Panc1 (cell line): ENCODE results near the gene PAX5. TPM values are rescaled to one million over a fixed set of nuclear protein-coding genes. Genes with fewer than 3 reads are reported as not detected.

ENCODE experiments used
- ATAC-seq: fragments of 200-7000 bp; cut with Tn5 transposase; 2 replicates; pipeline ENCODE4 v1.9.1; 2020; ENCODE audit warnings: mild to moderate bottlenecking, moderate library complexity
- BruUV-seq: library from RNA; stranded (reverse); fragments of 400-500 nt; replicated peaks from 2 replicates; lab custom pipeline; 2021; lab: Mats Ljungman, UMichigan
- CTCF ChIA-PET: fragments of 300-600 bp; sonication (Branson Sonifier 250); formaldehyde crosslinking; loops from one replicate; lab custom pipeline; 2022; ENCODE audit warnings: antibody characterized with exemption; lab: Charles Lee
- POLR2A ChIA-PET: fragments of 300-600 bp; sonication (Branson Sonifier 250); formaldehyde crosslinking; loops from one replicate; lab custom pipeline; 2022; ENCODE audit warnings: antibody characterized with exemption; lab: Charles Lee
- DNase-seq: peaks from one replicate; pipeline ENCODE4 v3.0.0-alpha.2; 2010; ENCODE audit warnings: low read depth, low spot score
- H3K27ac ChIP-seq: 2 replicates; pipeline ENCODE4 v1.5.1; 2011; ENCODE audit warnings: mild to moderate bottlenecking, low read length, inconsistent platforms
- H3K27me3 ChIP-seq: fragments of 200-500 bp; sonication (Bioruptor generic); 2 replicates; pipeline ENCODE4 v1.6.0; 2014; ENCODE audit warnings: low read length, inconsistent platforms; ENCODE audit not compliant: control insufficient read depth, insufficient read depth
- H3K36me3 ChIP-seq: fragments of 200-500 bp; sonication (Bioruptor generic); 2 replicates; pipeline ENCODE4 v1.5.1; 2014; ENCODE audit warnings: inconsistent platforms, mild to moderate bottlenecking, low read length, moderate library complexity; ENCODE audit not compliant: control insufficient read depth, insufficient read depth
- H3K4me1 ChIP-seq: 2 replicates; pipeline ENCODE4 v1.5.1; 2011; ENCODE audit warnings: inconsistent platforms, mild to moderate bottlenecking, low read length, moderate library complexity; ENCODE audit not compliant: control insufficient read depth, insufficient read depth
- H3K4me3 ChIP-seq, 2 experiments: 2 replicates each; pipeline ENCODE4 v1.5.1; 2011 to 2012; ENCODE audit warnings: low read depth in 2 of 2, low read length in 2 of 2, mild to moderate bottlenecking in 2 of 2, inconsistent platforms in 1 of 2, moderate library complexity in 1 of 2
- H3K9me3 ChIP-seq: fragments of 200-500 bp; sonication (Bioruptor generic); 2 replicates; pipeline ENCODE4 v1.5.1; 2014; ENCODE audit warnings: low read depth, mild to moderate bottlenecking, inconsistent platforms, low read length, moderate library complexity; ENCODE audit not compliant: control insufficient read depth, insufficient read depth
- POLR2AphosphoS5 ChIP-seq: IDR thresholded peaks from 2 replicates; pipeline ENCODE4 v1.6.1; 2012; ENCODE audit warnings: mild to moderate bottlenecking, low read depth, low read length, moderate library complexity
- REST ChIP-seq, 2 experiments: IDR thresholded peaks; 2 replicates each; pipeline ENCODE4 v1.6.1; 2011 to 2012; ENCODE audit warnings: low read depth in 2 of 2, control low read depth in 1 of 2, low read length in 1 of 2, mild to moderate bottlenecking in 1 of 2, moderate library complexity in 1 of 2; ENCODE audit not compliant: insufficient read depth in 1 of 2
- SIN3A ChIP-seq: IDR thresholded peaks from 2 replicates; pipeline ENCODE4 v1.6.1; 2012; ENCODE audit warnings: low read depth, mild to moderate bottlenecking, low read length, moderate library complexity, borderline replicate concordance; ENCODE audit not compliant: insufficient read depth
- TCF7L2 ChIP-seq: IDR thresholded peaks from 2 replicates; pipeline ENCODE4 v1.6.1; 2011; ENCODE audit warnings: mild to moderate bottlenecking, low read depth, low read length, inconsistent platforms
- in situ Hi-C: cut with HindIII; loops from 2 replicates; pipeline ENCODE4 v1.10.0; 2016; ENCODE audit warnings: low sequenced_read_pairs, low pct_unique_long_range_greater_than_20kb
- intact Hi-C: fragments of 100-400 bp; cut with micrococcal nuclease; formaldehyde crosslinking; loops from one replicate; pipeline ENCODE4 v1.10.0; 2022; ENCODE audit not compliant: unreplicated experiment
- total RNA-seq: library from RNA; stranded (reverse); gene quantifications from one replicate; pipeline ENCODE4 v1.2.1, GENCODE V29; 2021; ENCODE audit not compliant: unreplicated experiment
- TF ChIP-seq, protein P1 (sequence below): fragments of 450-650 bp; IDR thresholded peaks from 2 replicates; pipeline ENCODE4 v1.5.1; 2017; ENCODE audit warnings: mild to moderate bottlenecking

Gene PAX5
- total RNA-seq, 1 experiment from 2014 or later = 0.39 TPM

GRCh38 chr9:36854751-36855150 is 179.3 kb downstream of the PAX5 start:
- Histone ChIP-seq H3K27ac (no peak overlapping the region), H3K4me1 (0 out of 2 replicates have a peak, but pooled peaks cover 2% of the 10 kb centered on the region), H3K27me3 (peaks cover 9% of the 10 kb centered on the region; the same call in 1 of the 2 replicates), H3K9me3 (no peaks in the 10 kb centered on the region), H3K4me3 (no peak overlapping the region), H3K36me3 (no peaks in the 10 kb centered on the region)
- no peak for ATAC-seq
- intact Hi-C loops (loop anchor here (1.0 kb wide), 1 partner anchor 56 kb away; no protein-coding TSS in a partner anchor), in situ Hi-C loops (no loop called here)
- ChIA-PET CTCF (interaction anchor here (0.6 to 1.4 kb wide), 3 partner anchors 13 to 50 kb away, joined by 3 to 5 read pairs (median 4); no protein-coding TSS in a partner anchor), POLR2A (no interaction called here)
- BruUV-seq = no TSS peak
- TF ChIP-seq POLR2AphosphoS5 = no peak
- no peak for TF ChIP-seq REST (IDR thresholded peaks at IDR 0.05; ENCODE audit: insufficient read depth in 1 of 2, low read depth in 2 of 2, low read length in 1 of 2)
- TF ChIP-seq, protein P1, sequence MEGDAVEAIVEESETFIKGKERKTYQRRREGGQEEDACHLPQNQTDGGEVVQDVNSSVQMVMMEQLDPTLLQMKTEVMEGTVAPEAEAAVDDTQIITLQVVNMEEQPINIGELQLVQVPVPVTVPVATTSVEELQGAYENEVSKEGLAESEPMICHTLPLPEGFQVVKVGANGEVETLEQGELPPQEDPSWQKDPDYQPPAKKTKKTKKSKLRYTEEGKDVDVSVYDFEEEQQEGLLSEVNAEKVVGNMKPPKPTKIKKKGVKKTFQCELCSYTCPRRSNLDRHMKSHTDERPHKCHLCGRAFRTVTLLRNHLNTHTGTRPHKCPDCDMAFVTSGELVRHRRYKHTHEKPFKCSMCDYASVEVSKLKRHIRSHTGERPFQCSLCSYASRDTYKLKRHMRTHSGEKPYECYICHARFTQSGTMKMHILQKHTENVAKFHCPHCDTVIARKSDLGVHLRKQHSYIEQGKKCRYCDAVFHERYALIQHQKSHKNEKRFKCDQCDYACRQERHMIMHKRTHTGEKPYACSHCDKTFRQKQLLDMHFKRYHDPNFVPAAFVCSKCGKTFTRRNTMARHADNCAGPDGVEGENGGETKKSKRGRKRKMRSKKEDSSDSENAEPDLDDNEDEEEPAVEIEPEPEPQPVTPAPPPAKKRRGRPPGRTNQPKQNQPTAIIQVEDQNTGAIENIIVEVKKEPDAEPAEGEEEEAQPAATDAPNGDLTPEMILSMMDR = no peak
- no peak for TF ChIP-seq TCF7L2
- no peak for TF ChIP-seq SIN3A
- no peak for DNase-seq

GRCh38 chr9:36854034-36854433 is 180.0 kb downstream of the PAX5 start:
- Histone ChIP-seq H3K27me3 (peaks cover 9% of the 10 kb centered on the region; the same call in 1 of the 2 replicates), H3K4me1 (0 out of 2 replicates have a peak, but pooled peaks cover 2% of the 10 kb centered on the region), H3K9me3 (no peaks in the 10 kb centered on the region), H3K27ac (no peak overlapping the region), H3K4me3 (no peak overlapping the region), H3K36me3 (no peaks in the 10 kb centered on the region)
- CTCF ChIA-PET = interaction anchor here (0.6 to 1.4 kb wide), 2 partner anchors 14 to 19 kb away, joined by 4 to 5 read pairs; no protein-coding TSS in a partner anchor
- BruUV-seq = no TSS peak
- DNase-seq (no peak), ATAC-seq (no peak)
- TF ChIP-seq, protein P1 = no peak
- TF ChIP-seq TCF7L2 (no peak), REST (IDR thresholded peaks at IDR 0.05; ENCODE audit: insufficient read depth in 1 of 2, low read depth in 2 of 2, low read length in 1 of 2) (no peak)
- POLR2A ChIA-PET = interaction anchor here (0.7 kb wide), 1 partner anchor 267 kb away, joined by 4 read pairs; no protein-coding TSS in a partner anchor
- intact Hi-C loops = no loop called here
- in situ Hi-C loops = no loop called here
